ENCODE data around the gene AGAP2. TPM values are rescaled to one million over a fixed set of nuclear protein-coding genes. Genes with fewer than 3 reads are reported as not detected.
A peak's percentile ranks its signal among the peaks of the same experiment; 100 is the strongest.

The AGAP2 gene
- total and polyA plus RNA-seq, 2 of the 13 experiments (the other 11 are each of a cell fraction or from before 2014, with no cell fraction given) = 0.38 to 0.45 TPM

GRCh38 chr12:57755454-57756372, 17.2 kb upstream of the AGAP2 start (continued):
- TF ChIP-seq ZNF18 (CRISPR knock-in tag; IDR thresholded peaks at IDR 0.05; ENCODE audit: insufficient replicate concordance) (peak; percentile 32), ZNF530 (CRISPR knock-in tag; IDR thresholded peaks at IDR 0.05; ENCODE audit: low read depth) (no peak), SRY (CRISPR knock-in tag; IDR thresholded peaks at IDR 0.05) (peak; percentile 79; the same call in 1 of the 2 replicates), HOXD1 (CRISPR knock-in tag; IDR thresholded peaks at IDR 0.05) (no peak), TEAD3 (CRISPR knock-in tag; optimal IDR thresholded peaks at IDR 0.05; ENCODE audit: borderline replicate concordance) (peak; percentile 31), HNRNPLL (IDR thresholded peaks at IDR 0.05; ENCODE audit: low read depth, low read length, poor library complexity, severe bottlenecking) (peak; percentile 62), UBTF (CRISPR knock-in tag; IDR thresholded peaks at IDR 0.05) (peak; percentile 80), ZNF33B (CRISPR knock-in tag; IDR thresholded peaks at IDR 0.05) (no peak), ZSCAN20 (CRISPR knock-in tag; IDR thresholded peaks at IDR 0.05; ENCODE audit: borderline replicate concordance) (0 out of 2 replicates have a peak, but pooled peaks have one; percentile 44), ZNF121 (CRISPR knock-in tag; IDR thresholded peaks at IDR 0.05) (no peak), MAF1 (CRISPR knock-in tag; IDR thresholded peaks at IDR 0.05; ENCODE audit: borderline replicate concordance) (no peak), TARDBP (CRISPR knock-in tag; IDR thresholded peaks at IDR 0.05) (no peak), RARA (CRISPR knock-in tag; IDR thresholded peaks at IDR 0.05) (0 out of 2 replicates have a peak, but pooled peaks have one; percentile 25), SNAI1 (CRISPR knock-in tag; IDR thresholded peaks at IDR 0.05; ENCODE audit: borderline replicate concordance) (no peak), ZNF800 (CRISPR knock-in tag; IDR thresholded peaks at IDR 0.05) (peak; percentile 43; the same call in 1 of the 2 replicates), FOXO1 (CRISPR knock-in tag; IDR thresholded peaks at IDR 0.05) (0 out of 2 replicates have a peak, but pooled peaks have one; percentile 32), ARNTL (CRISPR knock-in tag; IDR thresholded peaks at IDR 0.05) (peak; percentile 41; the same call in 1 of the 2 replicates), ZNF576 (CRISPR knock-in tag; IDR thresholded peaks at IDR 0.05) (no peak), NR2C2 (CRISPR knock-in tag; IDR thresholded peaks at IDR 0.05; ENCODE audit: borderline replicate concordance) (peak; percentile 82)
